HG03378 (cell line): ENCODE results near the gene LBX1.

Experiments
- ATAC-seq: cut with Tn5 transposase; IDR thresholded peaks from one replicate; pipeline ENCODE4 v1.9.1; 2021; ENCODE audit warnings: mild to moderate bottlenecking, moderate library complexity; ENCODE audit not compliant: unreplicated experiment

Gene LBX1

GRCh38 chr10:101226491-101227428, 2.5 kb downstream of the LBX1 start:
- ATAC-seq = no peak

DNA sequence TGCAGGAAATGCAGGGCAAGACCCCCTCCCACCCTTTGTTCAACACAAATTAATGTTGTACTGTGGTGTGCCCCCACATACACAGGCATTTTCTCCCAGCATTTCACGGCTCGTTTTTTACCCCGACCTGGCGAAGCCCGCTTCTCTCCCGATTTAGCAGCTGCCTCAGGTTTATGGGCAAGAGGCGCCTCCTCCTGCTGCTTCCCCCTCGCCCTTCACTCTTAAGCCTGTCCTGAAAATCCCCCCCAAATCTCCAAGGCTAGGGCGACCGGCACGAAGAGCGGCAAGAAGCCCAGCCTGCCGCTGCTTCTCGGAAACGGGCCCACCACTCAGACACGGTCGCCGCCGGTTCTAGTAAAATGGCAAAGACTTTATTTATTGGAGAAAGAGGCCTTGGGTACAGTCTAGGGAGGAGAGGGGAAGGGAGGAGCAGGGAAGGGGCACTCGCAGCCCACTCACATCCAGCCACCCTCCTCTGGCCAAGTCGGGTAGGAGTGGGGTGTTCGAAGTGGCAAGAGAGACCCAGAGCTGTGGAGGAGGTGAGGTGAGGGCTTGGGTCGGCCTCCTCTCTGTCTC, 3.3 kb downstream of the LBX1 start:
- no peak for ATAC-seq

DNA sequence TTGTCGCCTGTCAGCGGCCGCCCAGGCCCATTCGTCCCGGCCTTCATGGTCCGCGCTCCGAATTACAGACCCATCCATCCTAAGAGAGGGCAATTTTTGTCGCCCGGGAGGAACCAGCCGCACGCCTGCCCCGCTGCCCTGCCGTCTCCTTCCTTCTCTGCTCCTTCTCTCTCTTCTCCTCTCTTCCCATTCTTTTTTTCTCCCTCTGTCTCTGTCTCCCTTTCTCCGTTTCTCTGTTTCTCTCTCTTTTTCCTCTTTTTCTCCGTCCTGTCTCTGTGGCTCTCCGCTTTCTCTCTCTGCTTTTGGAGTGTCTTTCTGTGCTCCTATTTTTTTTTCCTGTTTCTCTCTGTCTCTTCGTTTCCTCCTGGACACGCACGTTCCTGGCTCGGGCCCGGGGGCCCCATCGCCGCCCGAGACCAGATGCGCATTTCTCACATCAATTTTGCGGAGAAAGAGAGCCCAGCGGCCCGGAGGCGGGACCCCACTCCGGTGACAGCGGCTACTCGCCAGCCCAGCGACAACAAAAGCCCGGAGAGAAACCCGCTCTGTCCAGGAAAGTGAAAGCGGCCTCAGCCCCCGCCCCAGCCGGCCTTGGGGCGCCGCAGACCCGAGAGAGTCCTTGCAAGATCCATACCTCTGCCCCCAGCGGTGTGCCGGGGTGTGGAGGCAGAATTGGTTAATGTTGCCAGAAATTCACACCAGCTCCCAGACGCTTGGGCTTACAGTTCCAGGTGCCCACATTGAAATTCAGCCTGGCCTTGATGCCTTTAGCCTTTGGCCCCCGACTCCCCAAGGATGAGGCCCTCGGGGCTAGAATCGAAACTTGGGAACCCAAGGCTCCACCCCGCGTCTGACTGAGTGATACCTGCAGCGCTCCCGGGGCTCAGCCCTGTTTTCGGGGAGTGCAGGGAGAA, 4.1 kb downstream of the LBX1 start:
- ATAC-seq = no peak

DNA sequence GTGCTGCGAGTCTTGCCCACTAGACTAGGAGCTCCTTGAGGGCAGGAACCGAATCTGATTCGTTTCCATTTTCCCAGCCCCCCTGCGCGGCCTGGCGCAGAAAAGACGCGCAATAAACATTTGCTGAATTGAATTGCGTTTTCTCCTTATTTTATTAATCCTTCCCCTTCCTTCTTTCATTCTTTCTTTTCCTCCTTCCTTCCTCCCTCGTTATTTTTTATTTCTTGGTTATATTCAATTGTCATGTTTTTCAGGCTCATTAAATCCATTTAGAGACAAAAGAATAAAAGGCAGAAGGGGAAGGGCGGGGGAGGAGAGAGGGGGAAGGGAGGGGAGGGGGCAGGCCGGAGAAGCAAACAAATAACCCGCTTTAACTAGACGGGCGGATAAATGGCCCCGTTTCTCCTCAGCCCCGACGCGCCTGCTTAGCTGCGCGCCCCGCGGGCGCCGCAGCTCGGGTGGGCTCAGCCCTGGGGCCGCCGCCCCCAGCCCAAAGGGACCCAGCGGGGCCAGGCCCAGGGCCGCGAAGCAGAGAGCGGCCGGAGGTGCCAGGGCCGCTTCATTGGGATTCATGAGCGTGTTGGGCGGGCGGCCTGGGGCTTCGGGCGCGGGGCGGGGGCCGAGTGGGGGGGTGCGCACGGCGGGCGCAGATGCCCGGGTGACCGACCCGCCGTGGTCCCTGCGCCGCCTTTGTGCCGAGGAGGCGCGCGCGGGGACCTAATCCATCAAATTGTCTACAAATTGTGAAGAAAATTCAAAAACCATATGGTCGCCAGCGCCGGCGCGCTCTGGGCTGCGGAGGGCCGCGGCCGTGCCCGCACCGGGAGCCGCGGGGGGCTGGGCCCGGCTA, 5.0 kb downstream of the LBX1 start:
- ATAC-seq = no peak

GRCh38 chr10:101223274-101224059, 5.8 kb downstream of the LBX1 start:
- ATAC-seq = no peak

- no peak for ATAC-seq
Measured at GRCh38 chr10:101222683-101223273, 6.5 kb downstream of the LBX1 start.

DNA sequence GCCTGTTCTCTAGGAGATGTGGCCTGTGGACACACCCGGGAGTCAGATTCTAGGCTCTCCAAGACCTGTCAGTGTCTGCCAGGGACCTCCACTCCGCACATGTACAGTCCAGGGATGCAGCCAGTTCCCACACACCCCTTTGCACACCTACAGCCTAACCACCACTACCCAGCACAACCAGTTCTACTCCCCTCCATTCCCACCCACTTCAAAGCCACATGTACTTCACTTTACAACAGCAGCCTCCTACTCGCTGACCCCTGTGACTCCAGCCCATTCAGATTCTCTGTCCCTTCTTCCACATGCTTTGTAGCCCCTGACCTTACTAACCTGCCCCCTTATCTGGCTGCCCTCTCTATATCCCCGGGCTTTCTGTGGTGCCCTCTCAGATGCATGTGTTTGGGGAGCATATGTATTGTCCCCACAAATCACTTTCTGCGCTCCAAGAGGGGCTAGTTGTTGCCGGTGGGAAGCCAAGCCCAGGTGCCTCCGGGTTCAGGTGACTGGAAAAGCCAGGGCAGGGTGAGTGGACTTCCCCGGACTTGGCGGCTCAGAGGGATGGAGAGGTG, 7.2 kb downstream of the LBX1 start:
- ATAC-seq = no peak

- ATAC-seq = no peak
Measured at GRCh38 chr10:101221549-101221948, 7.7 kb downstream of the LBX1 start.

GRCh38 chr10:101219946-101220451, 9.3 kb downstream of the LBX1 start:
- ATAC-seq = no peak

DNA sequence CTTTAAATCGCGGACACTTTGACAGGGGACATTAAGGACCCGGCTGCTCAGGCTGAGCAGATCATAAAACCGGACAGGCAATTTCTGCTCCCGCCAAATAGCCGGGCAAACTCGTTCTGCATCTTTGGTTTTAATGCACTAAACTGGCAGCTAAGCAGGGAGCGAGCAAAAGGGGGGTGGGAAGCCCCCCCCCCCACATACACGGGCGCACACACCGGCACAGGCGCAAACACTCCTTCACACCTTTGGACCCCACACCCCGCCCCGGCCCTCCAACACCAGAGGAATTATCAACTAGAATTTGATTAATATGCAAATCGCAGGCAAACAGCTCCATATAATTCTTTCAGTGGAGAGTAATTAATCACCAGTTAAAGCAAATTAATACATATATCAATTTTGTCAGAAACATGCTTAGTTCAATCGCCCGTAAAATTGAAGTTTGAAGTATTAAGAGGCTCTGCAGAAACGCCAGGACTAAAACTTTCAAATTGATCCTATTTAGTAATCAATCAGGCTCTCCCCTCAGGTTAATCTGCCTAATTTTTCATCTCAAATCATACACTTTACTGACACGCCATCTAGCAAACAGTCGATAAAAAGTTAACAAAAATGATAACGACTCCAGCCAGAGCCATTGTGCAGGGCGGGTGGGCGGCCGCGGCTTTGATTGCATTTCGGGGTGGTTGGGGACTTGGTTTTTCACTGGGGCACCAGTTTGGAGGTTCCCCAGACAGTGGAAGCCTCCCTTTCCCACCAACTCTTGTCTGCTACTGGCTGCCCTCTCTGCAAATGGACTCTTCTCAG, 9.9 kb downstream of the LBX1 start:
- no peak for ATAC-seq

- no peak for ATAC-seq
Measured at GRCh38 chr10:101218351-101219138, 10.7 kb downstream of the LBX1 start.

DNA sequence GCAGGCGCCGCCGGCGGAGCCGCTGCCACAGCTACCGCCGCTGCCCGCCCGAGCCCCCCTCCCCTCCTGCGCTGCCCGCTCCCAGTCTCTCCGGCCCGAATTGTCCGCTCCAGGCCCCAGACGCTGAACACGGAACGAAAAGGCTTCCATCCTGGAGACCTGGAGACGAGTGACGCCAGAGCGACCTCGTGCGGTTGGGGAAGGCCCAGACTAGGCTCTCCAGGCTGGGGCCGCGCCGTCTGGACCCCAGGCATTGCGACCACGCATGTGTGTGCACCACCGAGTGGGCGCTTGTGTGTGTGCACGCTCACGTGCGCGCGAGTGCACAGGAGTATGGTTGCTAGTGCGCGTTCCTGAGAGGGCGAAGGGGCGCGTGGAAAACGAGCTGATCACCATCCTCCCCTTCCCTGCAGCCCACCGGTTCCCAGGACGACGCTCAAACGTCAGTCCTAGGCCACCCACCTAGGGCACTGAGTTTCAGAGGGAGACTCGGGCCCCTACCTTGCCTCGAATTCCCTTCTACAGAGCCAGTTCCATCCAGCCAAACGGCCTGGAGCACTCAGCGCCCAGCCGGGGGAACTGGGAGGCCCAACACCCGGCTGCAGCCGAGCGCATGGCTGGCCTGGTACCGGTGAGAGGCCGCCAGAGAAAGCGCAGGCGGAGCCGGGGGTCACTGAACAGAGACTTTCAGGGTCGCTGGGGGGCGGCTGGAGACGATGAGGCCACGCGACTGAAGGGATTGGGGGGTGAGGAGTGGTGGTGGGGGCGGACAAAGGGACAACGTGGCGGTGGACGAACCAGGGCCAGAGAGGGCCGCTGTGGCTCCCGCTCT, 11.6 kb downstream of the LBX1 start:
- no peak for ATAC-seq

DNA sequence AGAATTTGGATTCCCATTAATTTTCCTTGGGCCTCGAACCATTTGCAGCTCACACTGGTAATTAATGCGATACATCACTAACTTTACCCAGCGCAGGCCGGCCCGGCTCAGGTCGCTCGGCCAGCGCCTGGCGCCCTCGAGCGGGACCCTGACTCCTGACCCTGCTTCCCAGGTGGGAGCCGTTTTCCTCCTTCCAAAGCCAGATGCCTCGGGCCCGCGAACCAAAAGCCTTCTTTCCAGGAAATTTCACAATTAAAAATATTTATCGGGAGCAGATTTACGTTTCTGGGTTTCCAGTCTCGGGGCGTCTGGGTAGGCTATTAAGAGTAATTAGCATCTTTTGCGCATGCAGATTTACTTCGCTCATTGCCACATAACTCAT, 12.2 kb downstream of the LBX1 start:
- no peak for ATAC-seq

GRCh38 chr10:101216207-101217043, 12.8 kb downstream of the LBX1 start:
- no peak for ATAC-seq
